SH-SY5Y (cell line): ENCODE results near the gene FAN1.

Source experiments
- GATA2 ChIP-seq: IDR thresholded peaks from 2 replicates; pipeline ENCODE4 v1.6.1; 2011; ENCODE audit warnings: mild to moderate bottlenecking, low read depth, low read length
- GATA3 ChIP-seq: IDR thresholded peaks from 2 replicates; pipeline ENCODE4 v1.6.1; 2011; ENCODE audit warnings: low read depth, mild to moderate bottlenecking, low read length, moderate library complexity

FAN1 gene

GRCh38 chr15:30992249-30992864, 88.6 kb downstream of the FAN1 start:
- TF ChIP-seq GATA2 (no peak), GATA3 (no peak)
